Activated CD4-positive, alpha-beta T cell treated with anti-CD3 and anti-CD28 coated beads, Interleukin-2, amount 50 U/mL, for 4 hours (primary cell): ENCODE measurements around the gene SNX32.

ENCODE experiments used
- DNase-seq, 2 experiments: peaks; one replicate each; pipeline ENCODE4 v3.0.0-alpha.2; 2020

SNX32 gene

GRCh38 chr11:65833297-65834030 is at the start of gene SNX32:
Gene SNX32, plus strand, starts transcription at chr11:65833963. Its CDS starts 103 bp downstream, at chr11:65834066.
- peak; percentile 94 for DNase-seq

- DNase-seq = no peak
Measured at GRCh38 chr11:65785319-65786007, 48.3 kb upstream of the SNX32 start.

- no peak for DNase-seq
Measured at GRCh38 chr11:65786008-65786785, 47.6 kb upstream of the SNX32 start.

- peak; percentile 27 to 49 for DNase-seq
Measured at GRCh38 chr11:65786786-65787636, 46.8 kb upstream of the SNX32 start, which contains the start of gene OVOL1. Gene OVOL1, plus strand, starts transcription at chr11:65787063. Its CDS starts 311 bp downstream, at chr11:65787374.

- DNase-seq = no peak
Measured at GRCh38 chr11:65787649-65788622, 45.8 kb upstream of the SNX32 start.

GRCh38 chr11:65788821-65789220 is 44.9 kb upstream of the SNX32 start:
- no peak for DNase-seq

GRCh38 chr11:65789230-65790103 is 44.3 kb upstream of the SNX32 start:
- DNase-seq = no peak

GRCh38 chr11:65790104-65790901 is 43.5 kb upstream of the SNX32 start:
- DNase-seq = no peak

GRCh38 chr11:65790902-65791650 is 42.7 kb upstream of the SNX32 start:
- no peak for DNase-seq

- no peak for DNase-seq
Measured at GRCh38 chr11:65791719-65792213, 42.0 kb upstream of the SNX32 start.

GRCh38 chr11:65792456-65792855 is 41.3 kb upstream of the SNX32 start:
- DNase-seq = no peak

- no peak for DNase-seq
Measured at GRCh38 chr11:65793144-65793581, 40.6 kb upstream of the SNX32 start.

GRCh38 chr11:65793625-65794400 is 40.0 kb upstream of the SNX32 start:
- DNase-seq = no peak

- DNase-seq = no peak
Measured at GRCh38 chr11:65794570-65795510, 38.9 kb upstream of the SNX32 start.

GRCh38 chr11:65796726-65797601 is 36.8 kb upstream of the SNX32 start:
- DNase-seq = no peak
